HUES6 (cell line): ENCODE data around the gene RNF103.
"Not testable (repeated sequence)": the region's sequence is repeated elsewhere in the genome, so short reads cannot be mapped to it uniquely, and the experiment has no call there.

Source experiments
- H3K27ac ChIP-seq: 2 replicates; pipeline ENCODE4 v1.7.0; 2013; ENCODE audit warnings: low read depth, mild to moderate bottlenecking, low read length, inconsistent platforms
- H3K27me3 ChIP-seq: 2 replicates; pipeline ENCODE4 v1.6.1; 2013; ENCODE audit warnings: low read length; ENCODE audit not compliant: control insufficient read depth, insufficient read depth
- H3K36me3 ChIP-seq: 2 replicates; pipeline ENCODE4 v1.6.1; 2013; ENCODE audit warnings: low read length; ENCODE audit not compliant: control insufficient read depth, insufficient read depth
- H3K4me1 ChIP-seq: 2 replicates; pipeline ENCODE4 v1.6.1; 2013; ENCODE audit warnings: low read length; ENCODE audit not compliant: control insufficient read depth, insufficient read depth
- H3K4me3 ChIP-seq: 2 replicates; pipeline ENCODE4 v1.5.1; 2013; ENCODE audit warnings: low read depth, low read length
- H3K9ac ChIP-seq: one replicate; pipeline ENCODE4 v1.6.1; 2013; ENCODE audit warnings: mild to moderate bottlenecking, low read length
- H3K9me3 ChIP-seq: 2 replicates; pipeline ENCODE4 v1.6.1; 2013; ENCODE audit warnings: low read depth, low read length; ENCODE audit not compliant: control insufficient read depth, insufficient read depth

RNF103 gene

GRCh38 chr2:86623494-86624266 is at the start of gene RNF103:
Gene RNF103 (minus strand): TSS chr2:86623865. CDS start chr2:86622886, 979 bp downstream.
- peak within 1 kb of the TSS; percentile 85 for H3K9ac ChIP-seq
- peak within 1 kb of the TSS; percentile 81; the same call in 1 of the 2 replicates for H3K27ac ChIP-seq
- H3K4me1 ChIP-seq, result no peaks in the 10 kb centered on the region
- no peaks in the 10 kb centered on the region for H3K36me3 ChIP-seq
- no peaks in the 10 kb centered on the region for H3K9me3 ChIP-seq
- H3K27me3 ChIP-seq, result 0 out of 2 replicates have a peak, but pooled peaks cover 7% of the 10 kb centered on the region
- H3K4me3 ChIP-seq, result peak within 1 kb of the TSS; percentile 88

- Histone ChIP-seq H3K36me3 (no peaks in the 10 kb centered on the region), H3K9ac (no peak overlapping the region), H3K4me1 (no peaks in the 10 kb centered on the region), H3K27ac (no peak overlapping the region), H3K27me3 (no peaks in the 10 kb centered on the region), H3K9me3 (0 out of 2 replicates have a peak, but pooled peaks cover 2% of the 10 kb centered on the region), H3K4me3 (no peak overlapping the region)
Measured at GRCh38 chr2:86673011-86673410, 49.3 kb upstream of the RNF103 start.

GRCh38 chr2:86672027-86672545 is 48.4 kb upstream of the RNF103 start:
- Histone ChIP-seq H3K9me3 (0 out of 2 replicates have a peak, but pooled peaks cover 2% of the 10 kb centered on the region), H3K9ac (no peak overlapping the region), H3K4me3 (no peak overlapping the region), H3K27ac (no peak overlapping the region), H3K36me3 (no peaks in the 10 kb centered on the region), H3K27me3 (no peaks in the 10 kb centered on the region), H3K4me1 (no peaks in the 10 kb centered on the region)

GRCh38 chr2:86671337-86671981 is 47.8 kb upstream of the RNF103 start:
- H3K27me3 ChIP-seq, result no peaks in the 10 kb centered on the region
- H3K36me3 ChIP-seq, result no peaks in the 10 kb centered on the region
- H3K9ac ChIP-seq, result no peak overlapping the region
- H3K9me3 ChIP-seq, result 0 out of 2 replicates have a peak, but pooled peaks cover 2% of the 10 kb centered on the region
- H3K4me3 ChIP-seq, result no peak overlapping the region
- no peak overlapping the region for H3K27ac ChIP-seq
- no peaks in the 10 kb centered on the region for H3K4me1 ChIP-seq

GRCh38 chr2:86669323-86669722 is 45.7 kb upstream of the RNF103 start:
- not testable (repeated sequence) for H3K9me3 ChIP-seq, H3K27me3 ChIP-seq, H3K27ac ChIP-seq, H3K4me3 ChIP-seq, H3K36me3 ChIP-seq, H3K9ac ChIP-seq, H3K4me1 ChIP-seq

GRCh38 chr2:86661333-86661732 is 37.7 kb upstream of the RNF103 start:
- Histone ChIP-seq H3K9me3 (peaks cover 31% of the 10 kb centered on the region), H3K36me3 (no peaks in the 10 kb centered on the region), H3K4me1 (no peaks in the 10 kb centered on the region), H3K4me3 (no peak overlapping the region), H3K27me3 (no peaks in the 10 kb centered on the region), H3K9ac (no peak overlapping the region), H3K27ac (no peak overlapping the region)

- H3K27me3 ChIP-seq, result no peaks in the 10 kb centered on the region
- no peak overlapping the region for H3K4me3 ChIP-seq
- no peak overlapping the region for H3K27ac ChIP-seq
- no peaks in the 10 kb centered on the region for H3K4me1 ChIP-seq
- no peak overlapping the region for H3K9ac ChIP-seq
- 0 out of 2 replicates have a peak, but pooled peaks cover 5% of the 10 kb centered on the region for H3K9me3 ChIP-seq
- H3K36me3 ChIP-seq, result no peaks in the 10 kb centered on the region
Measured at GRCh38 chr2:86650188-86650587, 26.5 kb upstream of the RNF103 start.

GRCh38 chr2:86649119-86649947 is 25.7 kb upstream of the RNF103 start:
- Histone ChIP-seq H3K4me3 (no peak overlapping the region), H3K27me3 (no peaks in the 10 kb centered on the region), H3K4me1 (no peaks in the 10 kb centered on the region), H3K36me3 (no peaks in the 10 kb centered on the region), H3K27ac (no peak overlapping the region), H3K9me3 (0 out of 2 replicates have a peak, but pooled peaks cover 5% of the 10 kb centered on the region), H3K9ac (no peak overlapping the region)

GRCh38 chr2:86648681-86649080 is 25.0 kb upstream of the RNF103 start:
- no peak overlapping the region for H3K9ac ChIP-seq
- no peak overlapping the region for H3K4me3 ChIP-seq
- H3K4me1 ChIP-seq, result no peaks in the 10 kb centered on the region
- H3K9me3 ChIP-seq, result 0 out of 2 replicates have a peak, but pooled peaks cover 5% of the 10 kb centered on the region
- no peaks in the 10 kb centered on the region for H3K36me3 ChIP-seq
- no peak overlapping the region for H3K27ac ChIP-seq
- no peaks in the 10 kb centered on the region for H3K27me3 ChIP-seq

GRCh38 chr2:86646865-86647264 is 23.2 kb upstream of the RNF103 start:
- no peaks in the 10 kb centered on the region for H3K36me3 ChIP-seq
- no peaks in the 10 kb centered on the region for H3K27me3 ChIP-seq
- no peaks in the 10 kb centered on the region for H3K4me1 ChIP-seq
- H3K9me3 ChIP-seq, result 0 out of 2 replicates have a peak, but pooled peaks cover 9% of the 10 kb centered on the region
- no peak overlapping the region for H3K4me3 ChIP-seq
- no peak overlapping the region for H3K27ac ChIP-seq
- no peak overlapping the region for H3K9ac ChIP-seq
